SK-N-SH (cell line): ENCODE measurements around the gene SLC25A51. TPM values are rescaled to one million over a fixed set of nuclear protein-coding genes. Genes with fewer than 3 reads are reported as not detected.

Experiments
- CTCF ChIA-PET: fragments of 300-600, 350-600 bp; formaldehyde crosslinking; extraction: SDS; loops from one replicate; lab custom pipeline; 2021; lab: Yijun Ruan, JAX
- POLR2A ChIA-PET: fragments of 350-600 bp; sonication (Branson Sonifier 250); formaldehyde crosslinking; extraction: SDS; loops from one replicate; lab custom pipeline; 2020; ENCODE audit warnings: antibody characterized with exemption, inconsistent platforms; lab: Yijun Ruan, JAX
- DNase-seq: peaks from one replicate; pipeline ENCODE4 v3.0.0; 2012
- H2AFZ ChIP-seq: fragments of 200-600 bp; sonication (generic); 2 replicates; pipeline ENCODE4 v1.8.1; 2016; ENCODE audit warnings: antibody characterized with exemption, mild to moderate bottlenecking, low read depth
- H3F3A ChIP-seq: fragments of 200-600 bp; sonication (generic); replicated peaks from 2 replicates; pipeline ENCODE3; 2016; ENCODE audit warnings: antibody characterized with exemption, mild to moderate bottlenecking; ENCODE audit not compliant: insufficient read depth
- H3K27ac ChIP-seq, 2 experiments: fragments of 200-500 bp in 1 of 2; fragments of 200-600 bp in 1 of 2; sonication (Bioruptor generic) in 1 of 2; sonication (generic), shearing (Covaris generic) in 1 of 2; 2 replicates each; pipeline versions ENCODE4 v1.5.1 to v1.6.1; 2014 to 2016; ENCODE audit warnings: low read depth in 2 of 2, inconsistent platforms in 1 of 2, low read length in 1 of 2, mild to moderate bottlenecking in 1 of 2, mixed read lengths in 1 of 2
- H3K27me3 ChIP-seq: fragments of 200-600 bp; sonication (generic), shearing (Covaris generic); 2 replicates; pipeline ENCODE4 v1.6.1; 2016; ENCODE audit warnings: mixed run types; ENCODE audit not compliant: insufficient read depth
- H3K36me3 ChIP-seq, 2 experiments: fragments of 200-500 bp in 1 of 2; fragments of 200-600 bp in 1 of 2; sonication (Bioruptor generic) in 1 of 2; sonication (generic) in 1 of 2; replicated peaks in 1 of 2; 2 replicates each; pipeline versions ENCODE3 to v1.5.1; 2014 to 2016; ENCODE audit warnings: low read length in 1 of 2, mild to moderate bottlenecking in 1 of 2; ENCODE audit not compliant: insufficient read depth in 2 of 2, control insufficient read depth in 1 of 2
- H3K4me1 ChIP-seq, 2 experiments: fragments of 200-500 bp in 1 of 2; fragments of 200-600 bp in 1 of 2; sonication (Bioruptor generic) in 1 of 2; sonication (generic), shearing (Covaris generic) in 1 of 2; 2 replicates each; pipeline versions ENCODE4 v1.5.1 to v1.6.1; 2014 to 2016; ENCODE audit warnings: low read depth in 1 of 2, low read length in 1 of 2, mixed run types in 1 of 2; ENCODE audit not compliant: insufficient read depth in 2 of 2, control insufficient read depth in 1 of 2
- H3K4me2 ChIP-seq: fragments of 200-600 bp; sonication (generic), shearing (Covaris generic); 2 replicates; pipeline ENCODE4 v1.6.1; 2017; ENCODE audit warnings: mixed run types
- H3K4me3 ChIP-seq, 2 experiments: fragments of 200-500 bp in 1 of 2; fragments of 200-600 bp in 1 of 2; sonication (Bioruptor generic) in 1 of 2; sonication (generic), shearing (Covaris generic) in 1 of 2; 2 replicates each; pipeline versions ENCODE4 v1.5.1 to v1.8.1; 2014 to 2016; ENCODE audit warnings: low read depth in 2 of 2, inconsistent platforms in 1 of 2, low read length in 1 of 2, mild to moderate bottlenecking in 1 of 2, mixed read lengths in 1 of 2, moderate library complexity in 1 of 2
- H3K79me2 ChIP-seq: fragments of 200-600 bp; sonication (generic); 2 replicates; pipeline ENCODE4 v1.8.1; 2017; ENCODE audit warnings: mild to moderate bottlenecking; ENCODE audit not compliant: insufficient read depth
- H3K9ac ChIP-seq: fragments of 200-600 bp; sonication (generic); 2 replicates; pipeline ENCODE4 v1.6.1; 2017; ENCODE audit warnings: mixed run types
- H3K9me2 ChIP-seq: fragments of 200-600 bp; sonication (generic); 2 replicates; pipeline ENCODE4 v1.6.1; 2017; ENCODE audit warnings: mixed run types
- H3K9me3 ChIP-seq: fragments of 200-600 bp; sonication (generic); 2 replicates; pipeline ENCODE4 v1.6.1; 2017; ENCODE audit warnings: mixed run types, mild to moderate bottlenecking, moderate library complexity
- H4K20me1 ChIP-seq: fragments of 200-600 bp; sonication (generic); 2 replicates; pipeline ENCODE4 v1.6.1; 2017; ENCODE audit warnings: mild to moderate bottlenecking, mixed run types; ENCODE audit not compliant: insufficient read depth
- CHD2 ChIP-seq: fragments of 150-350 bp; IDR thresholded peaks from 2 replicates; pipeline ENCODE4 v1.6.1; 2018; ENCODE audit warnings: low read length; ENCODE audit not compliant: partially characterized antibody
- ELF1 ChIP-seq: IDR thresholded peaks from 2 replicates; pipeline ENCODE4 v1.4.0; 2012
- EP300 ChIP-seq, 2 experiments: IDR thresholded peaks; 2 replicates each; pipeline versions ENCODE4 v1.4.0 to v1.6.1; 2012; ENCODE audit warnings: borderline replicate concordance in 1 of 2, low read depth in 1 of 2, low read length in 1 of 2
- GABPA ChIP-seq: IDR thresholded peaks from 2 replicates; pipeline ENCODE4 v1.4.0; 2012; ENCODE audit warnings: low read depth, mild to moderate bottlenecking
- GATA2 ChIP-seq: sonication (generic); formaldehyde crosslinking; IDR thresholded peaks from 2 replicates; pipeline ENCODE4 v1.5.0; 2020; ENCODE audit warnings: mild to moderate bottlenecking, missing genetic modification reagents
- MXI1 ChIP-seq: IDR thresholded peaks from 2 replicates; pipeline ENCODE4 v1.6.1; 2012; ENCODE audit warnings: mild to moderate bottlenecking, low read depth, low read length, improper control_type of control experiment
- NFIC ChIP-seq: IDR thresholded peaks from 2 replicates; pipeline ENCODE4 v1.4.0; 2012; ENCODE audit warnings: borderline replicate concordance
- POLR2AphosphoS5 ChIP-seq: IDR thresholded peaks from 2 replicates; pipeline ENCODE4 v1.6.1; 2012; ENCODE audit warnings: low read depth, low read length
- RAD21 ChIP-seq: IDR thresholded peaks from 2 replicates; pipeline ENCODE4 v1.6.1; 2012; ENCODE audit warnings: mild to moderate bottlenecking, low read length
- RCOR1 ChIP-seq: fragments of 150-350 bp; IDR thresholded peaks from 2 replicates; pipeline ENCODE4 v1.6.1; 2017; ENCODE audit warnings: antibody characterized with exemption, low read length
- RFX5 ChIP-seq: IDR thresholded peaks from 2 replicates; pipeline ENCODE4 v1.6.1; 2012; ENCODE audit warnings: mild to moderate bottlenecking, improper control_type of control experiment, low read length
- RXRA ChIP-seq: IDR thresholded peaks from 2 replicates; pipeline ENCODE4 v1.4.0; 2012; ENCODE audit warnings: low read depth, mild to moderate bottlenecking, borderline replicate concordance
- SMC3 ChIP-seq: IDR thresholded peaks from 2 replicates; pipeline ENCODE4 v1.6.1; 2012; ENCODE audit warnings: low read depth, low read length, improper control_type of control experiment
- TAF1 ChIP-seq: IDR thresholded peaks from 2 replicates; pipeline ENCODE4 v1.6.1; 2012; ENCODE audit warnings: low read depth, mild to moderate bottlenecking, low read length, moderate library complexity, borderline replicate concordance
- YY1 ChIP-seq: IDR thresholded peaks from 2 replicates; pipeline ENCODE4 v1.4.0; 2012; ENCODE audit warnings: low read depth, mild to moderate bottlenecking
- WGBS: methylation state at CpG from one replicate; pipeline ENCODE4 v1.1.6; 2017; ENCODE audit warnings: low lambda C conversion rate; 5-methylcytosine and 5-hydroxymethylcytosine counted together
- polyA plus RNA-seq, 3 experiments: library from polyadenylated mRNA; depleted of rRNA; stranded (reverse); fragments of >200 nt; gene quantifications; 2 replicates each; pipeline ENCODE4 v1.2.3, GENCODE V29; 2012
- TF ChIP-seq, protein P1 (sequence below): IDR thresholded peaks from 2 replicates; pipeline ENCODE4 v1.4.0; 2012; ENCODE audit warnings: low read depth
- TF ChIP-seq, protein P2 (sequence below): fragments of 150-350 bp; IDR thresholded peaks from 2 replicates; pipeline ENCODE4 v1.6.1; 2016; ENCODE audit warnings: mild to moderate bottlenecking, low read depth, low read length
- TF ChIP-seq, protein P3 (sequence below): fragments of 200-600 bp; sonication (generic); IDR thresholded peaks from 2 replicates; pipeline ENCODE4 v1.6.1; 2017; ENCODE audit warnings: antibody characterized with exemption, mild to moderate bottlenecking, moderate library complexity
- TF ChIP-seq, protein P4 (sequence below): IDR thresholded peaks from 2 replicates; pipeline ENCODE4 v1.4.0; 2012; ENCODE audit warnings: low read depth, borderline replicate concordance

SLC25A51 gene
- polyA plus RNA-seq, 1 of the 3 experiments (the other 2 are of a cell fraction): 13.3 TPM

DNA sequence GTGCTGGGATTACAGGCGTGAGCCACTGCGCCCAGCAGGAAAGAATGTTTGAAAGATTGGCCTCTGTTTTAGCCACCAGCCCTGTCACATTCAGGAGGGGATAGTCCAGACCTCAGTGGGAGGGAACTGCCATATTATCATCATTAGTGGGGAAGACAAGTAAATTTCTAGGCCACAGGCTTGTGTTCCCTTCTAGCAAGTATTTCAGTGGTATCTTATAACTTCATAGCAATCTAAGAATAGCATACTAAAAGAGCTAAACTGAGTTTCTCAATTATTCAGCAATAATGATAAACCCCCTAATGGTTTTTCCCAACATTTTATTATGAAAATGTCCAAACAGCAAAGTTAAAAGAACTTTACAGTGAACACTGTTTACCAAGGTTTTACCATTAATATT lies 30.0 kb downstream of the SLC25A51 start:
- TF ChIP-seq YY1 (no peak), CHD2 (no peak), RAD21 (no peak), ELF1 (no peak), MXI1 (no peak), GATA2 (CRISPR knock-in tag) (no peak), NFIC (no peak), RXRA (no peak), RCOR1 (no peak), RFX5 (no peak), GABPA (no peak), POLR2AphosphoS5 (no peak), TAF1 (no peak), EP300 (IDR thresholded peaks at IDR 0.05; ENCODE audit: borderline replicate concordance in 1 of 2, low read depth in 1 of 2, low read length in 1 of 2) (no peak), SMC3 (no peak)
- TF ChIP-seq, protein P1, sequence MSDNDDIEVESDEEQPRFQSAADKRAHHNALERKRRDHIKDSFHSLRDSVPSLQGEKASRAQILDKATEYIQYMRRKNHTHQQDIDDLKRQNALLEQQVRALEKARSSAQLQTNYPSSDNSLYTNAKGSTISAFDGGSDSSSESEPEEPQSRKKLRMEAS: no peak
- TF ChIP-seq, protein P2, sequence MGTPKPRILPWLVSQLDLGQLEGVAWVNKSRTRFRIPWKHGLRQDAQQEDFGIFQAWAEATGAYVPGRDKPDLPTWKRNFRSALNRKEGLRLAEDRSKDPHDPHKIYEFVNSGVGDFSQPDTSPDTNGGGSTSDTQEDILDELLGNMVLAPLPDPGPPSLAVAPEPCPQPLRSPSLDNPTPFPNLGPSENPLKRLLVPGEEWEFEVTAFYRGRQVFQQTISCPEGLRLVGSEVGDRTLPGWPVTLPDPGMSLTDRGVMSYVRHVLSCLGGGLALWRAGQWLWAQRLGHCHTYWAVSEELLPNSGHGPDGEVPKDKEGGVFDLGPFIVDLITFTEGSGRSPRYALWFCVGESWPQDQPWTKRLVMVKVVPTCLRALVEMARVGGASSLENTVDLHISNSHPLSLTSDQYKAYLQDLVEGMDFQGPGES: no peak
- TF ChIP-seq, protein P3, sequence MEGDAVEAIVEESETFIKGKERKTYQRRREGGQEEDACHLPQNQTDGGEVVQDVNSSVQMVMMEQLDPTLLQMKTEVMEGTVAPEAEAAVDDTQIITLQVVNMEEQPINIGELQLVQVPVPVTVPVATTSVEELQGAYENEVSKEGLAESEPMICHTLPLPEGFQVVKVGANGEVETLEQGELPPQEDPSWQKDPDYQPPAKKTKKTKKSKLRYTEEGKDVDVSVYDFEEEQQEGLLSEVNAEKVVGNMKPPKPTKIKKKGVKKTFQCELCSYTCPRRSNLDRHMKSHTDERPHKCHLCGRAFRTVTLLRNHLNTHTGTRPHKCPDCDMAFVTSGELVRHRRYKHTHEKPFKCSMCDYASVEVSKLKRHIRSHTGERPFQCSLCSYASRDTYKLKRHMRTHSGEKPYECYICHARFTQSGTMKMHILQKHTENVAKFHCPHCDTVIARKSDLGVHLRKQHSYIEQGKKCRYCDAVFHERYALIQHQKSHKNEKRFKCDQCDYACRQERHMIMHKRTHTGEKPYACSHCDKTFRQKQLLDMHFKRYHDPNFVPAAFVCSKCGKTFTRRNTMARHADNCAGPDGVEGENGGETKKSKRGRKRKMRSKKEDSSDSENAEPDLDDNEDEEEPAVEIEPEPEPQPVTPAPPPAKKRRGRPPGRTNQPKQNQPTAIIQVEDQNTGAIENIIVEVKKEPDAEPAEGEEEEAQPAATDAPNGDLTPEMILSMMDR: no peak
- TF ChIP-seq, protein P4, sequence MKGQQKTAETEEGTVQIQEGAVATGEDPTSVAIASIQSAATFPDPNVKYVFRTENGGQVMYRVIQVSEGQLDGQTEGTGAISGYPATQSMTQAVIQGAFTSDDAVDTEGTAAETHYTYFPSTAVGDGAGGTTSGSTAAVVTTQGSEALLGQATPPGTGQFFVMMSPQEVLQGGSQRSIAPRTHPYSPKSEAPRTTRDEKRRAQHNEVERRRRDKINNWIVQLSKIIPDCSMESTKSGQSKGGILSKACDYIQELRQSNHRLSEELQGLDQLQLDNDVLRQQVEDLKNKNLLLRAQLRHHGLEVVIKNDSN: no peak
- DNase-seq: no peak
- no peaks in the 10 kb centered on the region for H3K79me2 ChIP-seq
- ChIA-PET CTCF (interaction anchor here (0.6 to 0.9 kb wide), 2 partner anchors 14 to 543 kb away, joined by 3 read pairs; no protein-coding TSS in a partner anchor), POLR2A (no interaction called here)
- H3K9me2 ChIP-seq: no peaks in the 10 kb centered on the region
- H3F3A ChIP-seq: no peaks in the 10 kb centered on the region
- H3K9ac ChIP-seq: no peak overlapping the region
- H3K9me3 ChIP-seq: no peaks in the 10 kb centered on the region
- no peaks in the 10 kb centered on the region for H3K27me3 ChIP-seq
- H3K4me2 ChIP-seq: no peak overlapping the region
- no peak overlapping the region for H2AFZ ChIP-seq
- no peaks in the 10 kb centered on the region for H3K4me1 ChIP-seq
- H3K36me3 ChIP-seq: peaks cover 7 to 17% of the 10 kb centered on the region in 2 experiments
- 95% methylated on average over 2 of the region's 2 CpGs for WGBS
- H4K20me1 ChIP-seq: no peaks in the 10 kb centered on the region
- no peak overlapping the region for H3K4me3 ChIP-seq
- H3K27ac ChIP-seq: no peak overlapping the region
